Measurements from ENCODE around the gene SFMBT1.
A peak's percentile ranks its signal among the peaks of the same experiment; 100 is the strongest.

Gene SFMBT1

DNA sequence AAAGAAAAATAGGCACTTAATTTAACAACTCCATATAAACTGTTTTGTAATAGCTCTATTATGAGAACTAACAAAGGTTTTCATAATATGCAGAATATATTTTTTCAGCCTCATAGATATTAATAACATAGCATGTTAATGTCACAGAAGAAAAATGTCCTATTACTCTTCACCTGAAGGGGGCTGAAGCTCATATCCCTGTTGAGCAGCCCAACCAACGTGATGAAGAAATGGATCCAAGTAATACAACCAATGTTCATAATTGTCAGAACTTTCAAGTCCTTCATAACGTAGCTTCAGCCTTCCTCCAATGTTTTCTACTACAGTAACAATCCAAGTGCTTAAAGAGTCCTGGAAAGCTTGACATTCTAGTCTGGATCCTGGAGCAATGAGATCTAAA is 114.0 kb downstream of the SFMBT1 start:
- Histone ChIP-seq H3K9me2 (ENCODE audit: low read depth, low read length) (no peaks in the 10 kb centered on the region), H3K4me3 (ENCODE audit: low read depth, low read length, poor library complexity, severe bottlenecking) (no peak overlapping the region), H3F3A (ENCODE audit: insufficient read depth, low read length) (no peaks in the 10 kb centered on the region; the same call in 1 of the 2 replicates), H3K36me3 (ENCODE audit: insufficient read depth, low read length) (peaks cover 16% of the 10 kb centered on the region; the same call in 1 of the 2 replicates), H4K20me1 (ENCODE audit: insufficient read depth, low read length) (no peaks in the 10 kb centered on the region), H3K27me3 (ENCODE audit: insufficient read depth, low read length) (no peaks in the 10 kb centered on the region), H3K27ac (ENCODE audit: low read depth, low read length, poor library complexity, severe bottlenecking) (no peak overlapping the region), H3K4me2 (ENCODE audit: low read length) (no peak overlapping the region), H3K4me1 (ENCODE audit: insufficient read depth, low read length, severe bottlenecking) (peaks cover 11% of the 10 kb centered on the region), H3K9ac (ENCODE audit: low read length) (no peak overlapping the region), H3K9me3 (ENCODE audit: low read length) (no peaks in the 10 kb centered on the region), H2AFZ (ENCODE audit: low read length) (no peak overlapping the region), H3K79me2 (ENCODE audit: insufficient read depth, low read length) (no peaks in the 10 kb centered on the region)
- no peak for TF ChIP-seq EZH2 (IDR thresholded peaks at IDR 0.05; ENCODE audit: borderline replicate concordance, low read length)
- TF ChIP-seq, protein P1, sequence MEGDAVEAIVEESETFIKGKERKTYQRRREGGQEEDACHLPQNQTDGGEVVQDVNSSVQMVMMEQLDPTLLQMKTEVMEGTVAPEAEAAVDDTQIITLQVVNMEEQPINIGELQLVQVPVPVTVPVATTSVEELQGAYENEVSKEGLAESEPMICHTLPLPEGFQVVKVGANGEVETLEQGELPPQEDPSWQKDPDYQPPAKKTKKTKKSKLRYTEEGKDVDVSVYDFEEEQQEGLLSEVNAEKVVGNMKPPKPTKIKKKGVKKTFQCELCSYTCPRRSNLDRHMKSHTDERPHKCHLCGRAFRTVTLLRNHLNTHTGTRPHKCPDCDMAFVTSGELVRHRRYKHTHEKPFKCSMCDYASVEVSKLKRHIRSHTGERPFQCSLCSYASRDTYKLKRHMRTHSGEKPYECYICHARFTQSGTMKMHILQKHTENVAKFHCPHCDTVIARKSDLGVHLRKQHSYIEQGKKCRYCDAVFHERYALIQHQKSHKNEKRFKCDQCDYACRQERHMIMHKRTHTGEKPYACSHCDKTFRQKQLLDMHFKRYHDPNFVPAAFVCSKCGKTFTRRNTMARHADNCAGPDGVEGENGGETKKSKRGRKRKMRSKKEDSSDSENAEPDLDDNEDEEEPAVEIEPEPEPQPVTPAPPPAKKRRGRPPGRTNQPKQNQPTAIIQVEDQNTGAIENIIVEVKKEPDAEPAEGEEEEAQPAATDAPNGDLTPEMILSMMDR (IDR thresholded peaks at IDR 0.05; ENCODE audit: low read length), result peak; percentile 34; the same call in 1 of the 2 replicates

DNA sequence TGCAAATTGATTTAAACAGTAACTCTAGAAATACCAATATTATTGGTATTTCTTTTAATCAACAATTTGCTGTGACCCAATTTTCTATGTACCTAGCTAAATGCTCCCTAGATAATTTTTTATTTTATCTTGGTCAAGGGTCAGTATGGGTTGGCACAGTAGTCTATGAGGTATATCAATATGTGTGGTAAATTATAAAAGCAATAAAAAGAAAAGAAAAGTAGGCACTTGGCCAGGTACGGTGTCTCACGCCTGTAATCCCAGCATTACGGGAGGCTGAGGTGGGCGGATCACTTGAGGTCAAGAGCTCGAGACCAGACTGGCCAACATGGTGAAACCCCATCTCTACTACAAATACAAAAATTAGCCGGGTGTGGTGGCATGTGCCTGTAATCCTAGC is 114.5 kb downstream of the SFMBT1 start:
- no peaks in the 10 kb centered on the region for H3K9me2 ChIP-seq (ENCODE audit: low read depth, low read length)
- no peaks in the 10 kb centered on the region for H3K27me3 ChIP-seq (ENCODE audit: insufficient read depth, low read length)
- H3K36me3 ChIP-seq (ENCODE audit: insufficient read depth, low read length), result peaks cover 16% of the 10 kb centered on the region; the same call in 1 of the 2 replicates
- no peaks in the 10 kb centered on the region for H3K9me3 ChIP-seq (ENCODE audit: low read length)
- no peak overlapping the region for H3K4me3 ChIP-seq (ENCODE audit: low read depth, low read length, poor library complexity, severe bottlenecking)
- no peak for TF ChIP-seq EZH2 (IDR thresholded peaks at IDR 0.05; ENCODE audit: borderline replicate concordance, low read length)
- H3K9ac ChIP-seq (ENCODE audit: low read length), result no peak overlapping the region
- H3K79me2 ChIP-seq (ENCODE audit: insufficient read depth, low read length), result no peaks in the 10 kb centered on the region
- H2AFZ ChIP-seq (ENCODE audit: low read length), result no peak overlapping the region
- H3K4me1 ChIP-seq (ENCODE audit: insufficient read depth, low read length, severe bottlenecking), result peaks cover 11% of the 10 kb centered on the region
- H3F3A ChIP-seq (ENCODE audit: insufficient read depth, low read length), result no peaks in the 10 kb centered on the region; the same call in 1 of the 2 replicates
- peak overlapping the region; percentile 29 for H3K27ac ChIP-seq (ENCODE audit: low read depth, low read length, poor library complexity, severe bottlenecking)
- H3K4me2 ChIP-seq (ENCODE audit: low read length), result no peak overlapping the region
- no peaks in the 10 kb centered on the region for H4K20me1 ChIP-seq (ENCODE audit: insufficient read depth, low read length)

- Histone ChIP-seq H2AFZ (ENCODE audit: low read length) (no peak overlapping the region), H3K27ac (ENCODE audit: low read depth, low read length, poor library complexity, severe bottlenecking) (peak overlapping the region; percentile 29), H3K79me2 (ENCODE audit: insufficient read depth, low read length) (no peaks in the 10 kb centered on the region), H3K27me3 (ENCODE audit: insufficient read depth, low read length) (no peaks in the 10 kb centered on the region), H3K9me2 (ENCODE audit: low read depth, low read length) (no peaks in the 10 kb centered on the region), H3K36me3 (ENCODE audit: insufficient read depth, low read length) (peaks cover 16% of the 10 kb centered on the region; the same call in 1 of the 2 replicates), H3K9ac (ENCODE audit: low read length) (no peak overlapping the region; the same call in 1 of the 2 replicates), H3K9me3 (ENCODE audit: low read length) (no peaks in the 10 kb centered on the region), H3F3A (ENCODE audit: insufficient read depth, low read length) (no peaks in the 10 kb centered on the region; the same call in 1 of the 2 replicates), H3K4me2 (ENCODE audit: low read length) (peak overlapping the region; percentile 7; the same call in 1 of the 2 replicates), H3K4me3 (ENCODE audit: low read depth, low read length, poor library complexity, severe bottlenecking) (no peak overlapping the region), H4K20me1 (ENCODE audit: insufficient read depth, low read length) (no peaks in the 10 kb centered on the region), H3K4me1 (ENCODE audit: insufficient read depth, low read length, severe bottlenecking) (peaks cover 14% of the 10 kb centered on the region)
- TF ChIP-seq, protein P1 (IDR thresholded peaks at IDR 0.05; ENCODE audit: low read length), result no peak
- no peak for TF ChIP-seq EZH2 (IDR thresholded peaks at IDR 0.05; ENCODE audit: borderline replicate concordance, low read length)
Observed at GRCh38 chr3:52930748-52931147, 115.1 kb downstream of the SFMBT1 start.

GRCh38 chr3:52926554-52926953 is 119.3 kb downstream of the SFMBT1 start:
- no peak overlapping the region for H2AFZ ChIP-seq (ENCODE audit: low read length)
- no peaks in the 10 kb centered on the region for H3K27me3 ChIP-seq (ENCODE audit: insufficient read depth, low read length)
- H3K4me1 ChIP-seq (ENCODE audit: insufficient read depth, low read length, severe bottlenecking), result peaks cover 19% of the 10 kb centered on the region
- H3K9ac ChIP-seq (ENCODE audit: low read length), result no peak overlapping the region
- H3K36me3 ChIP-seq (ENCODE audit: insufficient read depth, low read length), result peaks cover 20% of the 10 kb centered on the region; the same call in 1 of the 2 replicates
- no peak overlapping the region for H3K27ac ChIP-seq (ENCODE audit: low read depth, low read length, poor library complexity, severe bottlenecking)
- H3K4me2 ChIP-seq (ENCODE audit: low read length), result no peak overlapping the region
- no peaks in the 10 kb centered on the region for H3K9me3 ChIP-seq (ENCODE audit: low read length)
- TF ChIP-seq, protein P1 (IDR thresholded peaks at IDR 0.05; ENCODE audit: low read length), result no peak
- no peak for TF ChIP-seq EZH2 (IDR thresholded peaks at IDR 0.05; ENCODE audit: borderline replicate concordance, low read length)
- H3F3A ChIP-seq (ENCODE audit: insufficient read depth, low read length), result no peaks in the 10 kb centered on the region
- no peaks in the 10 kb centered on the region for H4K20me1 ChIP-seq (ENCODE audit: insufficient read depth, low read length)
- H3K79me2 ChIP-seq (ENCODE audit: insufficient read depth, low read length), result no peaks in the 10 kb centered on the region
- H3K4me3 ChIP-seq (ENCODE audit: low read depth, low read length, poor library complexity, severe bottlenecking), result no peak overlapping the region
- H3K9me2 ChIP-seq (ENCODE audit: low read depth, low read length), result no peaks in the 10 kb centered on the region
